Neural progenitor cell (in vitro differentiated cells): ENCODE data around the gene PPM1B. TPM values are rescaled to one million over a fixed set of nuclear protein-coding genes. Genes with fewer than 3 reads are reported as not detected.

ENCODE experiments used
- DNase-seq: peaks from one replicate; pipeline ENCODE4 v3.0.0-alpha.2; 2016; ENCODE audit warnings: low spot score
- H2AFZ ChIP-seq: fragments of 200-600 bp; sonication (generic); replicated peaks from 2 replicates; pipeline ENCODE4 v1.6.1; 2016; ENCODE audit warnings: antibody characterized with exemption
- H3F3A ChIP-seq: fragments of 200-600 bp; sonication (generic); 2 replicates; pipeline ENCODE4 v1.6.1; 2016; ENCODE audit warnings: antibody characterized with exemption, low read depth
- H3K27ac ChIP-seq: fragments of 200-600 bp; sonication (generic); 2 replicates; pipeline ENCODE4 v1.5.1; 2016; ENCODE audit warnings: mild to moderate bottlenecking
- H3K27me3 ChIP-seq: fragments of 200-600 bp; sonication (generic); 2 replicates; pipeline ENCODE4 v1.6.1; 2016; ENCODE audit warnings: mild to moderate bottlenecking, moderate library complexity
- H3K36me3 ChIP-seq: fragments of 200-600 bp; sonication (generic); 2 replicates; pipeline ENCODE4 v1.5.1; 2016
- H3K4me1 ChIP-seq: fragments of 200-600 bp; sonication (generic); 2 replicates; pipeline ENCODE4 v1.6.1; 2016; ENCODE audit warnings: mixed run types
- H3K4me2 ChIP-seq: fragments of 200-600 bp; sonication (generic); 2 replicates; pipeline ENCODE4 v1.6.1; 2016
- H3K4me3 ChIP-seq: fragments of 200-600 bp; sonication (generic); 2 replicates; pipeline ENCODE4 v1.5.1; 2016
- H3K79me2 ChIP-seq: fragments of 200-600 bp; sonication (generic); 2 replicates; pipeline ENCODE4 v1.6.1; 2016; ENCODE audit warnings: low read depth
- H3K9ac ChIP-seq: fragments of 200-600 bp; sonication (generic); 2 replicates; pipeline ENCODE4 v1.6.1; 2016
- H3K9me3 ChIP-seq: fragments of 200-600 bp; sonication (generic); 2 replicates; pipeline ENCODE4 v1.5.1; 2016; ENCODE audit warnings: low read depth
- H4K20me1 ChIP-seq: fragments of 200-600 bp; sonication (generic); 2 replicates; pipeline ENCODE4 v1.6.1; 2016; ENCODE audit warnings: low read depth
- H3K27ac Mint-ChIP-seq: 3 replicates; pipeline ENCODE4 v1.8.0; 2021; ENCODE audit warnings: mixed read lengths
- H3K27me3 Mint-ChIP-seq: 2 replicates; pipeline ENCODE4 v1.8.0; 2022; ENCODE audit warnings: low read depth, mild to moderate bottlenecking, inconsistent platforms, moderate library complexity, mixed read lengths; ENCODE audit not compliant: insufficient read depth
- H3K36me3 Mint-ChIP-seq: 3 replicates; pipeline ENCODE4 v1.8.0; 2021; ENCODE audit warnings: mixed read lengths
- H3K4me1 Mint-ChIP-seq: 3 replicates; pipeline ENCODE4 v1.8.0; 2021; ENCODE audit warnings: mixed read lengths
- H3K4me3 Mint-ChIP-seq: 3 replicates; pipeline ENCODE4 v1.8.0; 2021; ENCODE audit warnings: mild to moderate bottlenecking, moderate library complexity, mixed read lengths
- H3K9me3 Mint-ChIP-seq: 3 replicates; pipeline ENCODE4 v1.8.0; 2020; ENCODE audit warnings: mixed read lengths
- EZH2 ChIP-seq: fragments of 200-600 bp; sonication (generic); IDR thresholded peaks from 2 replicates; pipeline ENCODE4 v1.6.1; 2017; ENCODE audit warnings: antibody characterized with exemption, mild to moderate bottlenecking, moderate library complexity
- EZH2phosphoT487 ChIP-seq: fragments of 200-600 bp; sonication (generic); IDR thresholded peaks from 2 replicates; pipeline ENCODE4 v1.6.1; 2017; ENCODE audit warnings: antibody characterized with exemption
- small RNA-seq: library from RNA; depleted of rRNA; stranded (forward); fragments of <200 nt; gene quantifications from one replicate; pipeline ENCODE3, GENCODE V24; 2015
- total RNA-seq: library from RNA; depleted of rRNA; stranded (reverse); fragments of >200 nt; gene quantifications from 2 replicates; pipeline ENCODE4 v1.2.3, GENCODE V29; 2015; ENCODE audit warnings: low replicate concordance
- TF ChIP-seq, protein P1 (sequence below): fragments of 200-600 bp; sonication (generic); IDR thresholded peaks from 2 replicates; pipeline ENCODE4 v1.5.1; 2017; ENCODE audit warnings: antibody characterized with exemption, mild to moderate bottlenecking

Gene PPM1B
- total RNA-seq, 1 donor from 2014 or later, result 86.6 TPM

- Mint-ChIP-seq H3K27ac (no peak overlapping the region), H3K4me1 (no peaks in the 10 kb centered on the region), H3K9me3 (no peaks in the 10 kb centered on the region), H3K4me3 (no peak overlapping the region), H3K36me3 (no peaks in the 10 kb centered on the region), H3K27me3 (no peaks in the 10 kb centered on the region)
- Histone ChIP-seq H2AFZ (no peak overlapping the region), H3K4me3 (no peak overlapping the region), H3K4me2 (no peak overlapping the region), H3K9me3 (no peaks in the 10 kb centered on the region), H3K27ac (no peak overlapping the region), H3K79me2 (no peaks in the 10 kb centered on the region), H4K20me1 (no peaks in the 10 kb centered on the region), H3K9ac (no peak overlapping the region), H3K36me3 (no peaks in the 10 kb centered on the region), H3K27me3 (no peaks in the 10 kb centered on the region), H3F3A (no peaks in the 10 kb centered on the region), H3K4me1 (no peaks in the 10 kb centered on the region)
- DNase-seq, result no peak
- no peak for TF ChIP-seq EZH2phosphoT487
- no peak for TF ChIP-seq EZH2
- TF ChIP-seq, protein P1, sequence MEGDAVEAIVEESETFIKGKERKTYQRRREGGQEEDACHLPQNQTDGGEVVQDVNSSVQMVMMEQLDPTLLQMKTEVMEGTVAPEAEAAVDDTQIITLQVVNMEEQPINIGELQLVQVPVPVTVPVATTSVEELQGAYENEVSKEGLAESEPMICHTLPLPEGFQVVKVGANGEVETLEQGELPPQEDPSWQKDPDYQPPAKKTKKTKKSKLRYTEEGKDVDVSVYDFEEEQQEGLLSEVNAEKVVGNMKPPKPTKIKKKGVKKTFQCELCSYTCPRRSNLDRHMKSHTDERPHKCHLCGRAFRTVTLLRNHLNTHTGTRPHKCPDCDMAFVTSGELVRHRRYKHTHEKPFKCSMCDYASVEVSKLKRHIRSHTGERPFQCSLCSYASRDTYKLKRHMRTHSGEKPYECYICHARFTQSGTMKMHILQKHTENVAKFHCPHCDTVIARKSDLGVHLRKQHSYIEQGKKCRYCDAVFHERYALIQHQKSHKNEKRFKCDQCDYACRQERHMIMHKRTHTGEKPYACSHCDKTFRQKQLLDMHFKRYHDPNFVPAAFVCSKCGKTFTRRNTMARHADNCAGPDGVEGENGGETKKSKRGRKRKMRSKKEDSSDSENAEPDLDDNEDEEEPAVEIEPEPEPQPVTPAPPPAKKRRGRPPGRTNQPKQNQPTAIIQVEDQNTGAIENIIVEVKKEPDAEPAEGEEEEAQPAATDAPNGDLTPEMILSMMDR, result no peak
Measured at GRCh38 chr2:44280869-44281268, 112.2 kb downstream of the PPM1B start.

Small RNAs within 50 kb of the gene (small RNA-seq; reads per million reads assigned to genes)
- not detected for gene RNU6-566P

Other genes starting within 250 kb of the PPM1B start
- 121 and 214 TPM in 2 replicates for gene LRPPRC, start 172.9 kb upstream of the PPM1B start, total RNA-seq
- gene SLC3A1, start 106.6 kb downstream of the PPM1B start, total RNA-seq, result 0.22 and 0.56 TPM in 2 replicates
- gene PREPL, start 192.6 kb downstream of the PPM1B start, total RNA-seq, result 58.8 and 90.8 TPM in 2 replicates
- gene CAMKMT, start 193.1 kb downstream of the PPM1B start, total RNA-seq, result 27.4 and 28.5 TPM in 2 replicates